GM13976 (cell line): ENCODE measurements around the gene TLR9.

Experiments
- DNase-seq: peaks from one replicate; pipeline ENCODE4 v3.0.0; 2012; ENCODE audit warnings: low spot score
- in situ Hi-C: fragments of 300-500 bp; cut with MboI; formaldehyde crosslinking; loops from one replicate; pipeline ENCODE4 v1.12.0; 2022; ENCODE audit warnings: low sequenced_read_pairs, mixed read lengths, inconsistent platforms; ENCODE audit not compliant: unreplicated experiment
- TF ChIP-seq, protein P1 (sequence below): IDR thresholded peaks from 2 replicates; pipeline ENCODE4 v1.5.1; 2012; ENCODE audit warnings: borderline replicate concordance, mild to moderate bottlenecking; ENCODE audit not compliant: insufficient read depth; ENCODE audit errors: extremely low read depth, missing control alignments, control extremely low read depth

The TLR9 gene

DNA sequence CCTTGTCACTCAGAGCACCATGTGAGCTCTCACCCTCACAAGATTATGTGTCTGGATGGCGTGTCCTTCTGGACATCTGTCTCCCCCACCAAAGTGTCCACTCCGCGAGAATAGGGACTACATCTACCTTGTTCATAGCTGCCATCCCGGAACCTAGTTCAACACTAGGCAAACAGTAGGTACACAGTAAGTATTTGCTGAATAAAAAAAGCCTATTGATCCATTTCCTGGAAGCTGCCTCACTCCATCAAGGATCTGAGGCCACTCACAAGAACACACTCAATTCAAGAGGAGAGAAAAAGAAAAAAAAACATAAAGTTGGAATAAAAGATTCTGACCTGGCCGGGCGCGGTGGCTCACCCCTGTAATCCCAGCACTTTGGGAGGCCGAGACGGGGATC, 38.7 kb downstream of the TLR9 start:
- in situ Hi-C loops = no loop called here
- TF ChIP-seq, protein P1, sequence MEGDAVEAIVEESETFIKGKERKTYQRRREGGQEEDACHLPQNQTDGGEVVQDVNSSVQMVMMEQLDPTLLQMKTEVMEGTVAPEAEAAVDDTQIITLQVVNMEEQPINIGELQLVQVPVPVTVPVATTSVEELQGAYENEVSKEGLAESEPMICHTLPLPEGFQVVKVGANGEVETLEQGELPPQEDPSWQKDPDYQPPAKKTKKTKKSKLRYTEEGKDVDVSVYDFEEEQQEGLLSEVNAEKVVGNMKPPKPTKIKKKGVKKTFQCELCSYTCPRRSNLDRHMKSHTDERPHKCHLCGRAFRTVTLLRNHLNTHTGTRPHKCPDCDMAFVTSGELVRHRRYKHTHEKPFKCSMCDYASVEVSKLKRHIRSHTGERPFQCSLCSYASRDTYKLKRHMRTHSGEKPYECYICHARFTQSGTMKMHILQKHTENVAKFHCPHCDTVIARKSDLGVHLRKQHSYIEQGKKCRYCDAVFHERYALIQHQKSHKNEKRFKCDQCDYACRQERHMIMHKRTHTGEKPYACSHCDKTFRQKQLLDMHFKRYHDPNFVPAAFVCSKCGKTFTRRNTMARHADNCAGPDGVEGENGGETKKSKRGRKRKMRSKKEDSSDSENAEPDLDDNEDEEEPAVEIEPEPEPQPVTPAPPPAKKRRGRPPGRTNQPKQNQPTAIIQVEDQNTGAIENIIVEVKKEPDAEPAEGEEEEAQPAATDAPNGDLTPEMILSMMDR = no peak
- no peak for DNase-seq

DNA sequence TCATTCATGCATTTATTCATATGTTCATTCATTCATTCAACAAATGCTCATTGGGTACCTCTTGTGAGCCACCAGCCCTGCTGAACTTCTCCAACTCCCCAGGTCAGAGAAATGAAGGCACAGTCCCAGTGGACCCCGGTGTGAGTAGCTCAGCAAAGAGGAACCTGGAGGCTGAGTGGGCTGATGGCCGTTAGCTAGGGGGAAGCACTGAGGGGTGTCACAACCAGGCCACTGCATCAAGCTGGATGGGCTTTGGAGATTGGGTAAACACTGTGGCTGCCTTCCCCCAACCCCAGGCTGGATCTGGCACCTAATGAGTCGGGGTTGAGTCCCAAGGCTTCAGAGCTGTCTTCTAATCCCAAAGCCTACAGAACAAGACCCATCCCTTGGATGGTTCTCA, 39.6 kb downstream of the TLR9 start:
- TF ChIP-seq, protein P1 = no peak
- no peak for DNase-seq
- in situ Hi-C loops = no loop called here

DNA sequence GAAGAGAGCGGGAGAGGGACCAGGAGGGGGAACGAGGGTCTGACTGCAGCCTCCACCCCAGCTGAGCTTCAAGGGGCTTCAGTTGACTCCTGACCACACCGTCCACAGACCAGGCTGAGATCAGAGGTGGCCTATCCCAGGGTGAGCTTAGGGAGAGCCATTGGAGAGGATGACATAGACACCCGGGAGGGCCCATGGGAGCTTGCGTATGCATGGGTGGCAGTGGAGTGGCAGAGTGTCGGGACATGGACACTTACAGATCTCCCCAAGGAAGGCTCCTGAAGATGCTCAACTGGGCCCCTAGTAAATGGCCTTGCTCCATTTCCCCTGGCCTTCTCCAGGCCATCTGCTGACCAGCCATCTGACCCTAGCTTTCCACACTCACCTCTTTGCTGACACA, 40.1 kb downstream of the TLR9 start:
- DNase-seq = no peak

DNA sequence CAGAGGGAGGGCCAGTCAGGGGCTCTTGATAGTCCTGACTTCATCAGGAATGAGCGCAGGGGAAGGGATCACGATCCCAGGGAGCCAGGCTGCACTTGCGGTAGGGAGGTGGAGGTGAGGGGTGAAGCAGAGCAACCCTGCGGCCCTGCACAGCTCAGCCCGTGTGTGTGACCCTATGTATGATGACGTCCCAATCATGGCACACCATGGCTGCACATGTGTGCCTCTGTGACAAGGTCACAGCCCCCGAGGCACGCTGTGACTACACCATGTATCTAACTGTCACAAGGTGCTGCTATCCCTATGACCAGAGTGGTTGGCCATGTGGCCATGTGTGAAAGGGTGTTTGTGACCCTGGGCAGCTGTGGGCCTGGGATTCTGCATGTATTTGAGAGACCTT, 40.8 kb downstream of the TLR9 start:
- in situ Hi-C loops = no loop called here
- TF ChIP-seq, protein P1 = no peak
- no peak for DNase-seq

More for the DNA sequence above, 40.1 kb downstream of the TLR9 start:
- TF ChIP-seq, protein P1 = no peak
- in situ Hi-C loops = no loop called here

DNA sequence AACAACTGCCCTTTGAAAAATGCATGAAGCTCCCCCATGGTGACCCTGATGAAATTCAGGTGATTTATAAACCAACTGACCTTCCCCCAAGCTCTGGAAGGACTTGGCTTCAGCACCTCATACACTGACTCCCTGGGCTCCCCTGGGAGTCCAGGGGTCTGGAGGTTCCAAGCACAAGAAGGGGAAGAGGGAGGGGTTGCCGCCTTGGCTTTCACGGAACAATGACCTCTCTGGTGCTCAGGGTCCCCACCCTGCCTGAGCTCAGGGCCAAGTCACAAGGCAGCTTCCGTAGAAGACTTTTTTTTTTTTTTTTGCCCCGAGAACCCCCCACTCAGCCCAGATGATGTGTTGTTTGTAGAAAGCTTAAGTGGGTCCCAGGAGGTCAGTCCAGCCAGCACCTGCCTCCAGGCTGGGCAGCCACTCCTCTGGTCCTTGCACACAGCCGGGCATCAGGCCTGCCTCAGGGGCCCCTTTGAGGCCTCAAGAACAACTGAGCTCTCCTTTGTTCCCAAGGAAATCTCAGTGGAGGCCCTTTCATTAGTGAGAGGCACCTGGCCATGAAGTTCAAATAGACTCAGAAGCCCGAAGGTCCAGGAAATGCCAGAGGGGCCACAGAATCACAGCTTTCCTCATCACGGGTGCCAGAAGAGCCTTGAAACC, 41.5 kb downstream of the TLR9 start:
- in situ Hi-C loops = no loop called here
- DNase-seq = no peak
- TF ChIP-seq, protein P1 = no peak

DNA sequence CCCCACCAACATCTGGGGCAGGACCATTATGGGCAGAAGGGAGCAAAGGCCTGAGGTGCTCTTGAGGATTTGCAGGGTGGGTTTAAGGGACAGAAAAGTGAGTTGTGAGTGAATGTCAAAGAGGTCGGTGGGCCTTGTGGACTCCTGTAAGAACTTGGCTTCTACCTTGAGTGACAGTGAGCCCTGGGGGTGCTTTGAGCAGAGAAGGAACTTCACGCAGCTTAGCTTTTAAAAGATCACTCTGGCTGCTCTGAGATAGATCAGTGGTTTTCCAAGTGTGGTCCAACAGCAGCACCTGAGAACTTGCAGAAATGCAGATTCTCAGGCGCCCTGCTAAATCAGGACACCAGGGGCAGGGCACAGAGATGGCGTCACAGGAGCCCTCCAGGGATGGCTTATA, 42.8 kb downstream of the TLR9 start:
- in situ Hi-C loops = no loop called here
- no peak for DNase-seq
- TF ChIP-seq, protein P1 = no peak
